Type B pancreatic cell (in vitro differentiated cells): ENCODE results near the gene SSB. TPM values are rescaled to one million over a fixed set of nuclear protein-coding genes. Genes with fewer than 3 reads are reported as not detected.

ENCODE experiments used
- DNase-seq: peaks from one replicate; pipeline ENCODE4 v3.0.0; 2021; ENCODE audit warnings: mixed read lengths; ENCODE audit not compliant: unreplicated experiment; ENCODE audit errors: extremely low spot score
- H3K27ac Mint-ChIP-seq: 2 replicates; pipeline ENCODE4 v1.8.0; 2021; ENCODE audit warnings: mild to moderate bottlenecking, mixed read lengths
- H3K27me3 Mint-ChIP-seq: 2 replicates; pipeline ENCODE4 v1.8.0; 2021; ENCODE audit warnings: mixed read lengths
- H3K36me3 Mint-ChIP-seq: 2 replicates; pipeline ENCODE4 v1.8.0; 2021; ENCODE audit warnings: mixed read lengths
- H3K4me1 Mint-ChIP-seq: one replicate; pipeline ENCODE4 v1.8.0; 2021; ENCODE audit warnings: mixed read lengths; ENCODE audit not compliant: unreplicated experiment
- H3K4me3 Mint-ChIP-seq: 2 replicates; pipeline ENCODE4 v1.8.0; 2021; ENCODE audit warnings: mild to moderate bottlenecking, mixed read lengths
- H3K9me3 Mint-ChIP-seq: 2 replicates; pipeline ENCODE4 v1.8.0; 2021; ENCODE audit warnings: mixed read lengths
- CTCF ChIP-seq: fragments of 200-600 bp; sonication (generic); conservative IDR thresholded peaks from 2 replicates; pipeline ENCODE4 v1.5.0; 2021; ENCODE audit warnings: antibody characterized with exemption, mild to moderate bottlenecking
- total RNA-seq: library from RNA; stranded (reverse); gene quantifications from 2 replicates; pipeline ENCODE4 v1.2.1, GENCODE V29; 2021; ENCODE audit warnings: low replicate concordance

The SSB gene
- total RNA-seq, 1 donor from 2014 or later = 142 TPM

- Mint-ChIP-seq H3K27ac (peak within 1 kb of the TSS; percentile 96), H3K36me3 (peaks cover 10% of the 10 kb centered on the region), H3K27me3 (no peaks in the 10 kb centered on the region), H3K9me3 (no peaks in the 10 kb centered on the region), H3K4me3 (peak within 1 kb of the TSS; percentile 100), H3K4me1 (peaks cover 38% of the 10 kb centered on the region)
- TF ChIP-seq CTCF = peak; percentile 15
- DNase-seq = peak; percentile 94
These were observed 28.8 kb downstream of the SSB start, which contains the start of gene UBR3 for GRCh38 chr2:169827272-169828140. Gene UBR3, plus strand, starts transcription at chr2:169827454. Its CDS starts 54 bp downstream, at chr2:169827508.

- TF ChIP-seq CTCF = no peak
- Mint-ChIP-seq H3K27ac (peak overlapping the region; percentile 96), H3K9me3 (no peaks in the 10 kb centered on the region), H3K4me1 (peaks cover 32% of the 10 kb centered on the region), H3K27me3 (no peaks in the 10 kb centered on the region), H3K36me3 (peaks cover 14% of the 10 kb centered on the region), H3K4me3 (peak overlapping the region; percentile 100)
- DNase-seq = no peak
These were observed 29.6 kb downstream of the SSB start for GRCh38 chr2:169828141-169828811.

- no peak overlapping the region for H3K4me3 Mint-ChIP-seq
These were observed 35.7 kb downstream of the SSB start for GRCh38 chr2:169834401-169834800.

GRCh38 chr2:169838743-169839489, 40.2 kb downstream of the SSB start:
- no peaks in the 10 kb centered on the region for H3K4me1 Mint-ChIP-seq
- no peak for DNase-seq
- peak overlapping the region; percentile 0 for H3K27ac Mint-ChIP-seq
- no peaks in the 10 kb centered on the region for H3K9me3 Mint-ChIP-seq
- no peak overlapping the region for H3K4me3 Mint-ChIP-seq
- H3K27me3 Mint-ChIP-seq = no peaks in the 10 kb centered on the region
- no peak for TF ChIP-seq CTCF
- peaks cover 18% of the 10 kb centered on the region for H3K36me3 Mint-ChIP-seq

More at GRCh38 chr2:169834401-169834800, 35.7 kb downstream of the SSB start:
- no peak overlapping the region for H3K27ac Mint-ChIP-seq
- DNase-seq = no peak
- H3K36me3 Mint-ChIP-seq = peaks cover 19% of the 10 kb centered on the region
- no peaks in the 10 kb centered on the region for H3K27me3 Mint-ChIP-seq
- H3K9me3 Mint-ChIP-seq = no peaks in the 10 kb centered on the region
- TF ChIP-seq CTCF = no peak
- H3K4me1 Mint-ChIP-seq = peaks cover 3% of the 10 kb centered on the region

- no peaks in the 10 kb centered on the region for H3K27me3 Mint-ChIP-seq
- TF ChIP-seq CTCF = no peak
- no peaks in the 10 kb centered on the region for H3K4me1 Mint-ChIP-seq
- H3K9me3 Mint-ChIP-seq = no peaks in the 10 kb centered on the region
- no peak for DNase-seq
- H3K36me3 Mint-ChIP-seq = peaks cover 18% of the 10 kb centered on the region
- no peak overlapping the region for H3K4me3 Mint-ChIP-seq
- H3K27ac Mint-ChIP-seq = no peak overlapping the region
These were observed 41.5 kb downstream of the SSB start for GRCh38 chr2:169839954-169840746.
